NCI-H1417 (cell line): ENCODE results near the gene FUNDC2.
A peak's percentile ranks its signal among the peaks of the same experiment; 100 is the strongest.

Source experiments
- DNase-seq, 3 experiments: peaks; one replicate each; lab custom pipeline; 2025; lab: John Stamatoyannopoulos, UW

Gene FUNDC2

GRCh38 chrX:155070038-155070437 lies 43.4 kb downstream of the FUNDC2 start:
- peak in 1 of 3 experiments; percentile 39 for DNase-seq

- peak in 1 of 3 experiments; percentile 76 for DNase-seq
Observed at GRCh38 chrX:155070663-155070974, 44.0 kb downstream of the FUNDC2 start.

- peak; percentile 87 to 99 (median 93) for DNase-seq
Observed at GRCh38 chrX:155070975-155071693, 44.5 kb downstream of the FUNDC2 start, which contains the start of the genes BRCC3, CMC4 and MTCP1. TSS of gene BRCC3 (plus strand) at chrX:155071508. CDS start at chrX:155071528, 20 bp downstream. TSS of gene CMC4 (minus strand) at chrX:155071136. CDS start at chrX:155064023, 7,113 bp downstream. TSS of gene MTCP1 (minus strand) at chrX:155071136. CDS start at chrX:155066010, 5,126 bp downstream.

- DNase-seq = peak in 2 of 3 experiments; percentile 75 to 78
Observed at GRCh38 chrX:155071694-155072280, 45.1 kb downstream of the FUNDC2 start.

GRCh38 chrX:155086202-155086840 lies 59.7 kb downstream of the FUNDC2 start:
- DNase-seq = peak; percentile 9 to 47 (median 22)

GRCh38 chrX:155086961-155087735 lies 60.5 kb downstream of the FUNDC2 start:
- DNase-seq = no peak

- peak; percentile 24 to 64 (median 43) for DNase-seq
Observed at GRCh38 chrX:155094468-155095061, 67.9 kb downstream of the FUNDC2 start.

GRCh38 chrX:155105919-155106318 lies 79.3 kb downstream of the FUNDC2 start:
- DNase-seq = no peak

- no peak for DNase-seq
Observed at GRCh38 chrX:155108427-155108826, 81.8 kb downstream of the FUNDC2 start.
